Measurements from ENCODE around the gene SAMD4B. TPM values are rescaled to one million over a fixed set of nuclear protein-coding genes. Genes with fewer than 3 reads are reported as not detected.
A peak's percentile ranks its signal among the peaks of the same experiment; 100 is the strongest.

SAMD4B gene
- total and polyA plus RNA-seq, 9 of the 15 experiments (the other 6 are each of a cell fraction or from before 2014, with no cell fraction given) = 3.4 to 90.5 (median 38.0) TPM

- TF ChIP-seq, protein P1, sequence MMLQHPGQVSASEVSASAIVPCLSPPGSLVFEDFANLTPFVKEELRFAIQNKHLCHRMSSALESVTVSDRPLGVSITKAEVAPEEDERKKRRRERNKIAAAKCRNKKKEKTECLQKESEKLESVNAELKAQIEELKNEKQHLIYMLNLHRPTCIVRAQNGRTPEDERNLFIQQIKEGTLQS (IDR thresholded peaks at IDR 0.05) = 0 out of 2 replicates have a peak, but pooled peaks have one; percentile 63
- TF ChIP-seq, protein P1 (CRISPR knock-in tag; conservative IDR thresholded peaks at IDR 0.05) = no peak
- TF ChIP-seq MYC (IDR thresholded peaks at IDR 0.05; ENCODE audit: low read depth, low read length) (0 out of 2 replicates have a peak, but pooled peaks have one; percentile 18), MYC (CRISPR knock-in tag; IDR thresholded peaks at IDR 0.05; ENCODE audit: borderline replicate concordance, low read depth) (no peak), POU5F1 (IDR thresholded peaks at IDR 0.05; ENCODE audit: borderline replicate concordance, low read depth, low read length, partially characterized antibody) (no peak), VEZF1 (CRISPR knock-in tag; IDR thresholded peaks at IDR 0.05) (no peak), HOXB6 (CRISPR knock-in tag; IDR thresholded peaks at IDR 0.05; ENCODE audit: borderline replicate concordance) (no peak), MITF (IDR thresholded peaks at IDR 0.05) (no peak), FUS (optimal IDR thresholded peaks at IDR 0.05; ENCODE audit: low read depth, low read length) (no peak), PHF21A (IDR thresholded peaks at IDR 0.05; ENCODE audit: borderline replicate concordance, low read depth) (no peak), MTA1 (IDR thresholded peaks at IDR 0.05; ENCODE audit: borderline replicate concordance) (peak; percentile 57; the same call in 1 of the 2 replicates), TBP (optimal IDR thresholded peaks at IDR 0.05; ENCODE audit: low read depth, low read length) (no peak), HIVEP1 (CRISPR knock-in tag; IDR thresholded peaks at IDR 0.05) (no peak), ZNF3 (CRISPR knock-in tag; IDR thresholded peaks at IDR 0.05) (no peak), SOX6 (IDR thresholded peaks at IDR 0.05) (no peak), NR1H2 (CRISPR knock-in tag; IDR thresholded peaks at IDR 0.05) (no peak), RBBP5 (IDR thresholded peaks at IDR 0.05; ENCODE audit: borderline replicate concordance, insufficient read depth, low read length, poor library complexity, severe bottlenecking) (no peak), MTA3 (IDR thresholded peaks at IDR 0.05; ENCODE audit: borderline replicate concordance) (no peak)
- TF ChIP-seq, protein P2, sequence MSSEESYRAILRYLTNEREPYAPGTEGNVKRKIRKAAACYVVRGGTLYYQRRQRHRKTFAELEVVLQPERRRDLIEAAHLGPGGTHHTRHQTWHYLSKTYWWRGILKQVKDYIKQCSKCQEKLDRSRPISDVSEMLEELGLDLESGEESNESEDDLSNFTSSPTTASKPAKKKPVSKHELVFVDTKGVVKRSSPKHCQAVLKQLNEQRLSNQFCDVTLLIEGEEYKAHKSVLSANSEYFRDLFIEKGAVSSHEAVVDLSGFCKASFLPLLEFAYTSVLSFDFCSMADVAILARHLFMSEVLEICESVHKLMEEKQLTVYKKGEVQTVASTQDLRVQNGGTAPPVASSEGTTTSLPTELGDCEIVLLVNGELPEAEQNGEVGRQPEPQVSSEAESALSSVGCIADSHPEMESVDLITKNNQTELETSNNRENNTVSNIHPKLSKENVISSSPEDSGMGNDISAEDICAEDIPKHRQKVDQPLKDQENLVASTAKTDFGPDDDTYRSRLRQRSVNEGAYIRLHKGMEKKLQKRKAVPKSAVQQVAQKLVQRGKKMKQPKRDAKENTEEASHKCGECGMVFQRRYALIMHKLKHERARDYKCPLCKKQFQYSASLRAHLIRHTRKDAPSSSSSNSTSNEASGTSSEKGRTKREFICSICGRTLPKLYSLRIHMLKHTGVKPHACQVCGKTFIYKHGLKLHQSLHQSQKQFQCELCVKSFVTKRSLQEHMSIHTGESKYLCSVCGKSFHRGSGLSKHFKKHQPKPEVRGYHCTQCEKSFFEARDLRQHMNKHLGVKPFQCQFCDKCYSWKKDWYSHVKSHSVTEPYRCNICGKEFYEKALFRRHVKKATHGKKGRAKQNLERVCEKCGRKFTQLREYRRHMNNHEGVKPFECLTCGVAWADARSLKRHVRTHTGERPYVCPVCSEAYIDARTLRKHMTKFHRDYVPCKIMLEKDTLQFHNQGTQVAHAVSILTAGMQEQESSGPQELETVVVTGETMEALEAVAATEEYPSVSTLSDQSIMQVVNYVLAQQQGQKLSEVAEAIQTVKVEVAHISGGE (CRISPR knock-in tag; IDR thresholded peaks at IDR 0.05) = no peak
- TF ChIP-seq, protein P3, sequence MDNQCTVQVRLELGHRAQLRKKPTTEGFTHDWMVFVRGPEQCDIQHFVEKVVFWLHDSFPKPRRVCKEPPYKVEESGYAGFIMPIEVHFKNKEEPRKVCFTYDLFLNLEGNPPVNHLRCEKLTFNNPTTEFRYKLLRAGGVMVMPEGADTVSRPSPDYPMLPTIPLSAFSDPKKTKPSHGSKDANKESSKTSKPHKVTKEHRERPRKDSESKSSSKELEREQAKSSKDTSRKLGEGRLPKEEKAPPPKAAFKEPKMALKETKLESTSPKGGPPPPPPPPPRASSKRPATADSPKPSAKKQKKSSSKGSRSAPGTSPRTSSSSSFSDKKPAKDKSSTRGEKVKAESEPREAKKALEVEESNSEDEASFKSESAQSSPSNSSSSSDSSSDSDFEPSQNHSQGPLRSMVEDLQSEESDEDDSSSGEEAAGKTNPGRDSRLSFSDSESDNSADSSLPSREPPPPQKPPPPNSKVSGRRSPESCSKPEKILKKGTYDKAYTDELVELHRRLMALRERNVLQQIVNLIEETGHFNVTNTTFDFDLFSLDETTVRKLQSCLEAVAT (IDR thresholded peaks at IDR 0.05) = no peak
These were observed 58.9 kb downstream of the SAMD4B start (continued) for GRCh38 chr19:39401070-39401548.

Data from K562 (cell line).